ENCODE data around the gene DLL1. TPM values are rescaled to one million over a fixed set of nuclear protein-coding genes. Genes with fewer than 3 reads are reported as not detected.
A peak's percentile ranks its signal among the peaks of the same experiment; 100 is the strongest.

Gene DLL1
- total and polyA plus RNA-seq, 7 donors: 1.1 to 13.6 (median 4.6) TPM

GRCh38 chr6:170236131-170236836, 54.6 kb downstream of the DLL1 start:
- intact Hi-C loops (cut with DNase I): no loop called here
- TF ChIP-seq POLR2AphosphoS5 (IDR thresholded peaks at IDR 0.05) (no peak), POLR2A (IDR thresholded peaks at IDR 0.05) (no peak), EP300 (IDR thresholded peaks at IDR 0.05) (no peak)
- TF ChIP-seq, protein P1, sequence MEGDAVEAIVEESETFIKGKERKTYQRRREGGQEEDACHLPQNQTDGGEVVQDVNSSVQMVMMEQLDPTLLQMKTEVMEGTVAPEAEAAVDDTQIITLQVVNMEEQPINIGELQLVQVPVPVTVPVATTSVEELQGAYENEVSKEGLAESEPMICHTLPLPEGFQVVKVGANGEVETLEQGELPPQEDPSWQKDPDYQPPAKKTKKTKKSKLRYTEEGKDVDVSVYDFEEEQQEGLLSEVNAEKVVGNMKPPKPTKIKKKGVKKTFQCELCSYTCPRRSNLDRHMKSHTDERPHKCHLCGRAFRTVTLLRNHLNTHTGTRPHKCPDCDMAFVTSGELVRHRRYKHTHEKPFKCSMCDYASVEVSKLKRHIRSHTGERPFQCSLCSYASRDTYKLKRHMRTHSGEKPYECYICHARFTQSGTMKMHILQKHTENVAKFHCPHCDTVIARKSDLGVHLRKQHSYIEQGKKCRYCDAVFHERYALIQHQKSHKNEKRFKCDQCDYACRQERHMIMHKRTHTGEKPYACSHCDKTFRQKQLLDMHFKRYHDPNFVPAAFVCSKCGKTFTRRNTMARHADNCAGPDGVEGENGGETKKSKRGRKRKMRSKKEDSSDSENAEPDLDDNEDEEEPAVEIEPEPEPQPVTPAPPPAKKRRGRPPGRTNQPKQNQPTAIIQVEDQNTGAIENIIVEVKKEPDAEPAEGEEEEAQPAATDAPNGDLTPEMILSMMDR (IDR thresholded peaks at IDR 0.05): no peak
- H3K27ac ChIP-seq: no peak overlapping the region
- H3K9me3 ChIP-seq: no peaks in the 10 kb centered on the region
- H3K4me3 ChIP-seq: no peak overlapping the region
- H3K4me1 ChIP-seq: no peaks in the 10 kb centered on the region
- no peaks in the 10 kb centered on the region for H3K36me3 ChIP-seq
- peak; percentile 52 for DNase-seq
- no peaks in the 10 kb centered on the region for H3K27me3 ChIP-seq
- 79 to 81% methylated on average over 24 of the region's 24 CpGs for WGBS, 2 donors

DNA sequence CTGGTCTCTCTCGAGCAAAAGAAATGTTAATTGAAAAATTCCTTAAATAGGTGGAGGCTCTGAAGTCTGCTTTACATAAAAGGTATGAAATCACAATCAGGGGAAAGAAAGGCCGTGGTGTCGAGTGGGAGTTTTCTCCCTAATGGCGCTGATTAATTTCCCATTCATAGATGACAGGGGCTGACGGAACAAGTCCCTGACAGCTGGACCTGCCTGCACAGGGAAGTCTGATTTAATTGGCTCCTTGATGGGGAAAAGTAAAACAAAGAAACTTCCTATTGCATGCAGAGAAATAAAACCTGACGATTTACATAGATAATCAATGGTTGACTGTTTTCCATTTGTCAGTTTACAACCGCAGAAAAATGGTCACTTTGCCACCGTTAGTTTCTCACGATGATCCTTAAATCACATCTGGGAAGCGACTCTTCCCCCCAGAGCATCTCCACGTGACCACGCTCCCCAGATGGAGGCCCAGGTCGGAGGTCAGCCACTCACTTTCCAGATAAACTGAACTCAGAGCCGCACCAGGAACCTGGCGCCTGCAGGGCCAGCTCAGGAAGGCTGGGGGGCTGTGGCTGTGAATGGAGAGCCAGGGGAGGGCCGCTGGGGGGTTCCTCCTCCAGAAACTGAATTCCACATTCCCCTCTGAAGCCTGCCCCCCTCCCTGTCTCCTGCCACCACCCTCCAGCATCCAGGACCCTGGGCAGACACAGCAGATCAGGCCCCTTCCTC, 55.3 kb downstream of the DLL1 start:
- intact Hi-C loops (cut with DNase I): no loop called here
- Histone ChIP-seq H3K36me3 (no peaks in the 10 kb centered on the region), H3K9me3 (no peaks in the 10 kb centered on the region), H3K27ac (no peak overlapping the region), H3K4me3 (no peak overlapping the region), H3K27me3 (no peaks in the 10 kb centered on the region), H3K4me1 (no peaks in the 10 kb centered on the region)
- DNase-seq: peak; percentile 45
- TF ChIP-seq POLR2A (IDR thresholded peaks at IDR 0.05) (no peak), POLR2AphosphoS5 (IDR thresholded peaks at IDR 0.05) (no peak), EP300 (IDR thresholded peaks at IDR 0.05) (no peak)
- TF ChIP-seq, protein P1 (IDR thresholded peaks at IDR 0.05): no peak
- WGBS, 2 donors: 79 to 83% methylated on average over 16 of the region's 16 CpGs

- TF ChIP-seq EP300 (IDR thresholded peaks at IDR 0.05) (no peak), POLR2A (IDR thresholded peaks at IDR 0.05) (no peak), POLR2AphosphoS5 (IDR thresholded peaks at IDR 0.05) (no peak)
- TF ChIP-seq, protein P1 (IDR thresholded peaks at IDR 0.05): no peak
- no peaks in the 10 kb centered on the region for H3K36me3 ChIP-seq
- intact Hi-C loops (cut with DNase I): no loop called here
- no peaks in the 10 kb centered on the region for H3K9me3 ChIP-seq
- no peaks in the 10 kb centered on the region for H3K27me3 ChIP-seq
- WGBS, 2 donors: 83 to 89% methylated on average over 9 of the region's 9 CpGs
- no peak for DNase-seq
- no peak overlapping the region for H3K27ac ChIP-seq
- H3K4me1 ChIP-seq: no peaks in the 10 kb centered on the region
- H3K4me3 ChIP-seq: no peak overlapping the region
These were observed 56.5 kb downstream of the DLL1 start for GRCh38 chr6:170234419-170234818.

- no peak overlapping the region for H3K27ac ChIP-seq
- no peaks in the 10 kb centered on the region for H3K36me3 ChIP-seq
- TF ChIP-seq POLR2A (IDR thresholded peaks at IDR 0.05): no peak
- TF ChIP-seq POLR2AphosphoS5 (IDR thresholded peaks at IDR 0.05): no peak
- TF ChIP-seq, protein P1 (IDR thresholded peaks at IDR 0.05): no peak
- TF ChIP-seq EP300 (IDR thresholded peaks at IDR 0.05): no peak
- 92 to 94% methylated on average over 13 of the region's 13 CpGs for WGBS, 2 donors
- no peak for DNase-seq
- intact Hi-C loops (cut with DNase I): no loop called here
- no peak overlapping the region for H3K4me3 ChIP-seq
- H3K9me3 ChIP-seq: no peaks in the 10 kb centered on the region
- H3K27me3 ChIP-seq: no peaks in the 10 kb centered on the region
- no peaks in the 10 kb centered on the region for H3K4me1 ChIP-seq
These were observed 57.3 kb downstream of the DLL1 start for GRCh38 chr6:170233286-170234205.

Small RNA genes lying within 50 kb of the gene (small RNA-seq; reads per million reads assigned to genes)
- gene MIR4644: 0 reads per million in 3 donors

Other genes starting within 250 kb of the DLL1 start
- 10 to 100 TPM; 29.6 to 55.0 (median 45.7) TPM for gene FAM120B, start 15.7 kb upstream of the DLL1 start, total RNA-seq
- gene FAM120B, start 15.7 kb upstream of the DLL1 start, polyA plus RNA-seq: 10 to 100 TPM in 1 of 3 donors, 1 to 10 TPM in 2; 5.5 to 12.1 (median 9.0) TPM

All from sigmoid colon (tissue), 7 donors.